ENCODE results near the gene AKR7A3. TPM values are rescaled to one million over a fixed set of nuclear protein-coding genes. Genes with fewer than 3 reads are reported as not detected.

Gene AKR7A3
- total RNA-seq, 1 experiment from 2014 or later, result 1.4 TPM

- H3K9me3 ChIP-seq (ENCODE audit: control insufficient read depth, insufficient read depth, low read depth, low read length), result no peaks in the 10 kb centered on the region
- H3K27me3 ChIP-seq (ENCODE audit: control insufficient read depth, insufficient read depth, low read length), result no peaks in the 10 kb centered on the region
- TF ChIP-seq TCF7L2 (IDR thresholded peaks at IDR 0.05; ENCODE audit: low read depth, low read length), result no peak
- no peak for TF ChIP-seq SIN3A (IDR thresholded peaks at IDR 0.05; ENCODE audit: borderline replicate concordance, insufficient read depth, low read depth, low read length)
- TF ChIP-seq, protein P1, sequence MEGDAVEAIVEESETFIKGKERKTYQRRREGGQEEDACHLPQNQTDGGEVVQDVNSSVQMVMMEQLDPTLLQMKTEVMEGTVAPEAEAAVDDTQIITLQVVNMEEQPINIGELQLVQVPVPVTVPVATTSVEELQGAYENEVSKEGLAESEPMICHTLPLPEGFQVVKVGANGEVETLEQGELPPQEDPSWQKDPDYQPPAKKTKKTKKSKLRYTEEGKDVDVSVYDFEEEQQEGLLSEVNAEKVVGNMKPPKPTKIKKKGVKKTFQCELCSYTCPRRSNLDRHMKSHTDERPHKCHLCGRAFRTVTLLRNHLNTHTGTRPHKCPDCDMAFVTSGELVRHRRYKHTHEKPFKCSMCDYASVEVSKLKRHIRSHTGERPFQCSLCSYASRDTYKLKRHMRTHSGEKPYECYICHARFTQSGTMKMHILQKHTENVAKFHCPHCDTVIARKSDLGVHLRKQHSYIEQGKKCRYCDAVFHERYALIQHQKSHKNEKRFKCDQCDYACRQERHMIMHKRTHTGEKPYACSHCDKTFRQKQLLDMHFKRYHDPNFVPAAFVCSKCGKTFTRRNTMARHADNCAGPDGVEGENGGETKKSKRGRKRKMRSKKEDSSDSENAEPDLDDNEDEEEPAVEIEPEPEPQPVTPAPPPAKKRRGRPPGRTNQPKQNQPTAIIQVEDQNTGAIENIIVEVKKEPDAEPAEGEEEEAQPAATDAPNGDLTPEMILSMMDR (IDR thresholded peaks at IDR 0.05), result peak; percentile 98
- TF ChIP-seq POLR2AphosphoS5 (IDR thresholded peaks at IDR 0.05; ENCODE audit: low read depth, low read length), result no peak
- peaks cover 30% of the 10 kb centered on the region for H3K36me3 ChIP-seq (ENCODE audit: control insufficient read depth, insufficient read depth, low read length)
- intact Hi-C loops (cut with micrococcal nuclease; ENCODE audit: unreplicated experiment), result no loop called here
- in situ Hi-C loops (cut with HindIII; ENCODE audit: low pct_unique_long_range_greater_than_20kb, low sequenced_read_pairs), result no loop called here
- H3K4me3 ChIP-seq (ENCODE audit: low read depth in 2 of 2, low read length in 2 of 2), result no peak overlapping the region
- ChIA-PET POLR2A (no interaction called here), CTCF (interaction anchor here (1.1 kb wide), 1 partner anchor 71 kb away, joined by 4 read pairs; the partner anchor contains the start of genes AKR7A2 and SLC66A1)
- no peaks in the 10 kb centered on the region for H3K4me1 ChIP-seq (ENCODE audit: control insufficient read depth, insufficient read depth, low read length)
- BruUV-seq (replicated peaks), result no TSS peak
- ATAC-seq (peak; percentile 91), DNase-seq (ENCODE audit: low read depth, low spot score) (peak; percentile 48)
- H3K27ac ChIP-seq (ENCODE audit: low read length), result no peak overlapping the region
Measured at GRCh38 chr1:19240673-19241538, 47.7 kb downstream of the AKR7A3 start.

- Histone ChIP-seq H3K9me3 (ENCODE audit: control insufficient read depth, insufficient read depth, low read depth, low read length) (no peaks in the 10 kb centered on the region), H3K27ac (ENCODE audit: low read length) (no peak overlapping the region), H3K36me3 (ENCODE audit: control insufficient read depth, insufficient read depth, low read length) (peaks cover 30% of the 10 kb centered on the region), H3K4me3 (ENCODE audit: low read depth in 2 of 2, low read length in 2 of 2) (no peak overlapping the region), H3K27me3 (ENCODE audit: control insufficient read depth, insufficient read depth, low read length) (no peaks in the 10 kb centered on the region), H3K4me1 (ENCODE audit: control insufficient read depth, insufficient read depth, low read length) (no peaks in the 10 kb centered on the region)
- TF ChIP-seq SIN3A (IDR thresholded peaks at IDR 0.05; ENCODE audit: borderline replicate concordance, insufficient read depth, low read depth, low read length), result no peak
- TF ChIP-seq, protein P1 (IDR thresholded peaks at IDR 0.05), result no peak
- TF ChIP-seq POLR2AphosphoS5 (IDR thresholded peaks at IDR 0.05; ENCODE audit: low read depth, low read length), result no peak
- TF ChIP-seq, protein P2, sequence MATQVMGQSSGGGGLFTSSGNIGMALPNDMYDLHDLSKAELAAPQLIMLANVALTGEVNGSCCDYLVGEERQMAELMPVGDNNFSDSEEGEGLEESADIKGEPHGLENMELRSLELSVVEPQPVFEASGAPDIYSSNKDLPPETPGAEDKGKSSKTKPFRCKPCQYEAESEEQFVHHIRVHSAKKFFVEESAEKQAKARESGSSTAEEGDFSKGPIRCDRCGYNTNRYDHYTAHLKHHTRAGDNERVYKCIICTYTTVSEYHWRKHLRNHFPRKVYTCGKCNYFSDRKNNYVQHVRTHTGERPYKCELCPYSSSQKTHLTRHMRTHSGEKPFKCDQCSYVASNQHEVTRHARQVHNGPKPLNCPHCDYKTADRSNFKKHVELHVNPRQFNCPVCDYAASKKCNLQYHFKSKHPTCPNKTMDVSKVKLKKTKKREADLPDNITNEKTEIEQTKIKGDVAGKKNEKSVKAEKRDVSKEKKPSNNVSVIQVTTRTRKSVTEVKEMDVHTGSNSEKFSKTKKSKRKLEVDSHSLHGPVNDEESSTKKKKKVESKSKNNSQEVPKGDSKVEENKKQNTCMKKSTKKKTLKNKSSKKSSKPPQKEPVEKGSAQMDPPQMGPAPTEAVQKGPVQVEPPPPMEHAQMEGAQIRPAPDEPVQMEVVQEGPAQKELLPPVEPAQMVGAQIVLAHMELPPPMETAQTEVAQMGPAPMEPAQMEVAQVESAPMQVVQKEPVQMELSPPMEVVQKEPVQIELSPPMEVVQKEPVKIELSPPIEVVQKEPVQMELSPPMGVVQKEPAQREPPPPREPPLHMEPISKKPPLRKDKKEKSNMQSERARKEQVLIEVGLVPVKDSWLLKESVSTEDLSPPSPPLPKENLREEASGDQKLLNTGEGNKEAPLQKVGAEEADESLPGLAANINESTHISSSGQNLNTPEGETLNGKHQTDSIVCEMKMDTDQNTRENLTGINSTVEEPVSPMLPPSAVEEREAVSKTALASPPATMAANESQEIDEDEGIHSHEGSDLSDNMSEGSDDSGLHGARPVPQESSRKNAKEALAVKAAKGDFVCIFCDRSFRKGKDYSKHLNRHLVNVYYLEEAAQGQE (IDR thresholded peaks at IDR 0.05; ENCODE audit: insufficient read depth in 1 of 2, low read depth in 2 of 2, low read length in 1 of 2), result no peak
- TF ChIP-seq TCF7L2 (IDR thresholded peaks at IDR 0.05; ENCODE audit: low read depth, low read length), result no peak
- in situ Hi-C loops (cut with HindIII; ENCODE audit: low pct_unique_long_range_greater_than_20kb, low sequenced_read_pairs) (no loop called here), intact Hi-C loops (cut with micrococcal nuclease; ENCODE audit: unreplicated experiment) (no loop called here)
- DNase-seq (ENCODE audit: low read depth, low spot score), result no peak
- no TSS peak for BruUV-seq (replicated peaks)
- CTCF ChIA-PET, result no interaction called here
- ATAC-seq, result no peak
- POLR2A ChIA-PET, result no interaction called here
Measured at GRCh38 chr1:19239876-19240275, 48.7 kb downstream of the AKR7A3 start.
